NK-92 (cell line): ENCODE data around the gene ADORA2B.
"Not testable (repeated sequence)": the region's sequence is repeated elsewhere in the genome, so short reads cannot be mapped to it uniquely, and the experiment has no call there.

Source experiments
- DNase-seq: peaks from one replicate; lab custom pipeline; 2025; ENCODE audit not compliant: unreplicated experiment; lab: John Stamatoyannopoulos, UW

The ADORA2B gene

GRCh38 chr17:15921640-15922039 is 23.3 kb upstream of the ADORA2B start:
- no peak for DNase-seq

GRCh38 chr17:15922586-15922985 is 22.3 kb upstream of the ADORA2B start:
- no peak for DNase-seq

GRCh38 chr17:15926039-15926740 is 18.7 kb upstream of the ADORA2B start:
- DNase-seq, result no peak

- DNase-seq, result no peak
Observed at GRCh38 chr17:15928286-15928785, 16.6 kb upstream of the ADORA2B start.

GRCh38 chr17:15929941-15930340 is 15.0 kb upstream of the ADORA2B start:
- no peak for DNase-seq

GRCh38 chr17:15930426-15930825 is 14.5 kb upstream of the ADORA2B start:
- DNase-seq, result no peak

GRCh38 chr17:15931394-15931793 is 13.5 kb upstream of the ADORA2B start:
- no peak for DNase-seq

GRCh38 chr17:15934866-15935265 is 10.1 kb upstream of the ADORA2B start:
- no peak for DNase-seq

GRCh38 chr17:15935891-15936290 is 9.0 kb upstream of the ADORA2B start:
- DNase-seq, result no peak

GRCh38 chr17:15936481-15936880 is 8.4 kb upstream of the ADORA2B start:
- not testable (repeated sequence) for DNase-seq

- no peak for DNase-seq
Observed at GRCh38 chr17:15941781-15942180, 3.1 kb upstream of the ADORA2B start.

GRCh38 chr17:15942207-15942833 is 2.6 kb upstream of the ADORA2B start:
- no peak for DNase-seq

- no peak for DNase-seq
Observed at GRCh38 chr17:15943971-15944758, 765 bp upstream of the ADORA2B start.

- DNase-seq, result no peak
Observed at GRCh38 chr17:15945527-15946191, 729 bp downstream of the ADORA2B start.

- DNase-seq, result no peak
Observed at GRCh38 chr17:15946611-15947120, 1.7 kb downstream of the ADORA2B start.

GRCh38 chr17:15947271-15947670 is 2.3 kb downstream of the ADORA2B start:
- no peak for DNase-seq

GRCh38 chr17:15947976-15948752 is 3.2 kb downstream of the ADORA2B start:
- no peak for DNase-seq

- DNase-seq, result no peak
Observed at GRCh38 chr17:15951368-15952047, 6.6 kb downstream of the ADORA2B start.

- DNase-seq, result no peak
Observed at GRCh38 chr17:15952048-15952532, 7.2 kb downstream of the ADORA2B start.
